GM10266 (cell line): ENCODE results near the gene ACER3.
A peak's percentile ranks its signal among the peaks of the same experiment; 100 is the strongest.
"Not testable (repeated sequence)": the region's sequence is repeated elsewhere in the genome, so short reads cannot be mapped to it uniquely, and the experiment has no call there.

Source experiments
- DNase-seq: peaks from one replicate; pipeline ENCODE4 v3.0.0; 2012; ENCODE audit errors: extremely low spot score
- CTCF ChIP-seq: IDR thresholded peaks from 2 replicates; pipeline ENCODE4 v1.5.1; 2012; ENCODE audit warnings: mild to moderate bottlenecking, low read depth; ENCODE audit not compliant: control insufficient read depth, insufficient read depth; ENCODE audit errors: missing control alignments

ACER3 gene

GRCh38 chr11:77047007-77047927 is 186.5 kb downstream of the ACER3 start:
- peak; percentile 67 for TF ChIP-seq CTCF
- peak; percentile 81 for DNase-seq

GRCh38 chr11:77047928-77048446 is 187.3 kb downstream of the ACER3 start:
- not testable (repeated sequence) for DNase-seq

GRCh38 chr11:77049026-77049425 is 188.3 kb downstream of the ACER3 start:
- no peak for TF ChIP-seq CTCF
- DNase-seq = no peak

- TF ChIP-seq CTCF = no peak
- no peak for DNase-seq
Observed at GRCh38 chr11:77051511-77051910, 190.8 kb downstream of the ACER3 start.

GRCh38 chr11:77052518-77052917 is 191.8 kb downstream of the ACER3 start:
- no peak for DNase-seq
- TF ChIP-seq CTCF = no peak

GRCh38 chr11:77053217-77054015 is 192.7 kb downstream of the ACER3 start:
- no peak for DNase-seq
- TF ChIP-seq CTCF = no peak

- no peak for TF ChIP-seq CTCF
- no peak for DNase-seq
Observed at GRCh38 chr11:77054084-77054483, 193.4 kb downstream of the ACER3 start.
